C1 segment of cervical spinal cord (tissue), 14 donors: ENCODE data around the gene PRTFDC1.
"Not testable (repeated sequence)": the region's sequence is repeated elsewhere in the genome, so short reads cannot be mapped to it uniquely, and the experiment has no call there.

Source experiments
- DNase-seq, 14 donors: peaks; one replicate each; lab custom pipeline; 2025; lab: John Stamatoyannopoulos, UW

Gene PRTFDC1

GRCh38 chr10:24849501-24850299, 102.7 kb downstream of the PRTFDC1 start:
- peak in 1 of 14 donors; percentile 21 for DNase-seq

GRCh38 chr10:24849051-24849450, 103.4 kb downstream of the PRTFDC1 start:
- peak in 1 of 14 donors; percentile 16 for DNase-seq

- no peak for DNase-seq
Observed at GRCh38 chr10:24848195-24848594, 104.2 kb downstream of the PRTFDC1 start.

- no peak for DNase-seq
Observed at GRCh38 chr10:24847112-24848070, 105.0 kb downstream of the PRTFDC1 start.

- no peak for DNase-seq
Observed at GRCh38 chr10:24844742-24845141, 107.7 kb downstream of the PRTFDC1 start.

GRCh38 chr10:24843256-24843655, 109.2 kb downstream of the PRTFDC1 start:
- no peak for DNase-seq

- DNase-seq, result no peak
Observed at GRCh38 chr10:24842856-24843255, 109.5 kb downstream of the PRTFDC1 start.

GRCh38 chr10:24841530-24841929, 110.9 kb downstream of the PRTFDC1 start:
- no peak for DNase-seq

- DNase-seq, result no peak
Observed at GRCh38 chr10:24840784-24841183, 111.6 kb downstream of the PRTFDC1 start.

GRCh38 chr10:24837781-24838180, 114.6 kb downstream of the PRTFDC1 start:
- not testable (repeated sequence) for DNase-seq

- DNase-seq, result no peak
Observed at GRCh38 chr10:24834869-24835268, 117.5 kb downstream of the PRTFDC1 start.

- no peak for DNase-seq
Observed at GRCh38 chr10:24826009-24826408, 126.4 kb downstream of the PRTFDC1 start.

GRCh38 chr10:24825551-24825950, 126.9 kb downstream of the PRTFDC1 start:
- DNase-seq, result no peak

- DNase-seq, result no peak
Observed at GRCh38 chr10:24824536-24824935, 127.9 kb downstream of the PRTFDC1 start.

GRCh38 chr10:24824124-24824523, 128.3 kb downstream of the PRTFDC1 start:
- DNase-seq, result no peak

- no peak for DNase-seq
Observed at GRCh38 chr10:24822590-24822989, 129.8 kb downstream of the PRTFDC1 start.

GRCh38 chr10:24821986-24822385, 130.4 kb downstream of the PRTFDC1 start:
- DNase-seq, result no peak

GRCh38 chr10:24816868-24817396, 135.5 kb downstream of the PRTFDC1 start:
- DNase-seq, result no peak

GRCh38 chr10:24814568-24815313, 137.7 kb downstream of the PRTFDC1 start:
- DNase-seq, result peak in 1 of 14 donors; percentile 3

- peak in 1 of 14 donors; percentile 63 for DNase-seq
Observed at GRCh38 chr10:24813856-24814255, 138.6 kb downstream of the PRTFDC1 start.

- peak in 7 of 14 donors; percentile 20 to 56 (median 33) for DNase-seq
Observed at GRCh38 chr10:24806262-24806661, 146.1 kb downstream of the PRTFDC1 start.
